Astrocyte (in vitro differentiated cells and primary cell): Measurements from ENCODE around the gene SYCE3.

Source experiments
- CTCF ChIP-seq: IDR thresholded peaks from 2 replicates; pipeline ENCODE4 v1.5.1; 2011; ENCODE audit warnings: low read depth, mild to moderate bottlenecking, inconsistent platforms, low read length, moderate library complexity; ENCODE audit not compliant: insufficient read depth
- EZH2 ChIP-seq: IDR thresholded peaks from 2 replicates; pipeline ENCODE4 v1.6.1; 2012; ENCODE audit warnings: mild to moderate bottlenecking, low read length, inconsistent platforms; ENCODE audit not compliant: insufficient read depth

GRCh38 chr22:50531546-50531961, 31.2 kb downstream of the SYCE3 start:
- TF ChIP-seq CTCF, result no peak
- peak; percentile 92 for TF ChIP-seq EZH2
